Brain microvascular endothelial cell (primary cell): ENCODE data around the gene BRME1.
A peak's percentile ranks its signal among the peaks of the same experiment; 100 is the strongest.

ENCODE experiments used
- DNase-seq: peaks from one replicate; pipeline ENCODE4 v3.0.0-alpha.2; 2020
- H3K27ac ChIP-seq: fragments of 250-450 bp; sonication (Bioruptor Pico); 2 replicates; pipeline ENCODE4 v1.5.1; 2020; ENCODE audit warnings: mild to moderate bottlenecking, moderate library complexity
- H3K27me3 ChIP-seq: fragments of 250-450 bp; sonication (Bioruptor Pico); replicated peaks from 2 replicates; pipeline ENCODE4 v1.5.1; 2020; ENCODE audit warnings: mild to moderate bottlenecking
- H3K36me3 ChIP-seq: fragments of 250-450 bp; sonication (Bioruptor Pico); replicated peaks from 2 replicates; pipeline ENCODE4 v1.5.1; 2020; ENCODE audit warnings: mild to moderate bottlenecking
- H3K4me3 ChIP-seq: 2 replicates; pipeline ENCODE4 v1.5.1; 2011; ENCODE audit warnings: low read depth, mild to moderate bottlenecking, control low read depth, low read length, moderate library complexity
- CTCF ChIP-seq: IDR thresholded peaks from 2 replicates; pipeline ENCODE4 v1.5.1; 2011; ENCODE audit warnings: low read depth, mild to moderate bottlenecking, moderate library complexity, low read length, control low read depth, inconsistent platforms; ENCODE audit errors: missing control alignments
- in situ Hi-C: cut with HindIII; loops from 2 replicates; pipeline ENCODE4 v1.10.0; 2017; ENCODE audit warnings: low sequenced_read_pairs, low pct_ligation_motif_present

BRME1 gene

DNA sequence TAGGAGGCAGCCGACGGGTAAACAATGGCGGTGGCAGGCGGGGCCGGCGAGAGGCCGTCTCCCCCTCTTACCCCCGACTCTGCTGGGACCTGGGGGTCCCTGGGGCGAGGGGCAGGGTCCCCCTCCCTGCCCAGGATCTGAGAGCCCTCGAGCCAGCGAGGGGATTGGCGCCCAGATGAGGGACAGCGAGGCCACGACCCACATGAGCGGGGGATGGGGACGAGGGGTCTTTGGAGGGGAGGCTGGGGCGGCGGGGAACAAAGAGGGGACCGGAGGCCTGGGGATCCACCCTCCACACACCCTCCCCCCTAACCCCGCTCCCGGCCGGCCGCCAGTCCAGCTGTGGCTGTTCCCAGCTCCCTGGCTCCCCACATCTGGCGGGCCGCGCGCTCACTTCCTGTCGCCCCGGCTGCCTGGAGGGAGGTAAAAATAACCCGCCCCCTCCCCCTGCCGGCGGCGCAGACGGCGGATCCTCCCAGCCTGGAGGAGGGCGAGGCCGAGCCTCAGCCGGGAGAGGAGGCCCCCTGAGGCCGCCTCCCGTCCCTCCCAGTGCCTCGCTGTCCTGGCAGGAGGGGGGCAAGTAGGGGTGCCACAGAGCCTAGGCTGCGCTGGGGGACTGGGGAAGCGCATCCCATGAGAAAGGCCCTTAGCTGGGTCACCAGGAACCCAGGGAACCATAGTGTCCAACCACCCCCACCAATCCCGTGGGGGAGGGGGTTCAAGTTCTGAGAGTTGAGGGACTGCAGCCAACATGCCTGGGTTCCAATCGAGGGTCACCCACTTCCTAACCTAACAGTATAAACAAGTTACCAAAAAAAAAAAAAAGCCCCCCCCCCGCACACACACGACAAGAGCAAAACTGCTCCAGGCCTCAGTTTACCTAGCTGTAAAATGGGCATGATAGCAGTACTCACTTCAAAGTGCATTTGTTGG lies 58.2 kb downstream of the BRME1 start:
- H3K4me3 ChIP-seq = peak overlapping the region; percentile 49
- no peaks in the 10 kb centered on the region for H3K27me3 ChIP-seq
- peak; percentile 91 for DNase-seq
- TF ChIP-seq CTCF = peak; percentile 21
- peak overlapping the region; percentile 96 for H3K27ac ChIP-seq
- H3K36me3 ChIP-seq = no peaks in the 10 kb centered on the region
- in situ Hi-C loops = no loop called here

- in situ Hi-C loops = no loop called here
- H3K27me3 ChIP-seq = no peaks in the 10 kb centered on the region
- TF ChIP-seq CTCF = no peak
- H3K36me3 ChIP-seq = peaks cover 6% of the 10 kb centered on the region
- H3K27ac ChIP-seq = peak overlapping the region; percentile 96
- DNase-seq = peak; percentile 96
- peak overlapping the region; percentile 29 for H3K4me3 ChIP-seq
These were observed 59.1 kb downstream of the BRME1 start for GRCh38 chr19:13846557-13847406.

DNA sequence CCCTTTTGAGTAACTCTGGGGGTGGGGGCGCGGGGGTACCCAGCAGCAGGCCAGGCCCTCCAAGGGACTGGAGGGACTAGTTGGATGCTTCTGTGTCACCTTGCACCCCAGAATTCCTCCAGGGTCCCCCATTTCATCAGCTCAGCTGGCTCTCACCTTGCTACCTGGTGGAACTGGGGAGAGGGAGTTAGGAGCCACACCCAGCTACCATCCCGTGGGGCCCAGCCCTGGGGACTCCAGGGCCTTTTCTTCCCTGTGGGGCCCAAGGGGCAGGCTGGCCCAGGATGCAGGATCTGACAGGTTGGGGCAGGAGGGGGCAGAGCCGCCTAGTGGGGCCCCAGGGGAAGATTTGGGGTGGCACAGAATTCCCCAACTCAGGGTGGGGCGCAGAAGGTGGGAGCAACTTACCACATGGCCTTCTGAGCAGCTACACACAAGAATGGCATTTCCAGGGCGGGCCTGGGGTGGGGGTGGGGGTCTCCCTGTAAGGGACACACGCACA lies 61.7 kb downstream of the BRME1 start:
- Histone ChIP-seq H3K4me3 (no peak overlapping the region), H3K27ac (no peak overlapping the region)
- no peak for DNase-seq

GRCh38 chr19:13843104-13843921 lies 62.6 kb downstream of the BRME1 start:
- peak overlapping the region; percentile 61 for H3K4me3 ChIP-seq
- H3K36me3 ChIP-seq = peaks cover 26% of the 10 kb centered on the region
- no peak for DNase-seq
- peak overlapping the region; percentile 96 for H3K27ac ChIP-seq
- in situ Hi-C loops = no loop called here
- no peak for TF ChIP-seq CTCF
- H3K27me3 ChIP-seq = no peaks in the 10 kb centered on the region

More for the DNA sequence above, 61.7 kb downstream of the BRME1 start:
- peaks cover 20% of the 10 kb centered on the region for H3K36me3 ChIP-seq
- H3K27me3 ChIP-seq = no peaks in the 10 kb centered on the region
- in situ Hi-C loops = no loop called here
- TF ChIP-seq CTCF = no peak

GRCh38 chr19:13842291-13843103 lies 63.4 kb downstream of the BRME1 start:
- Histone ChIP-seq H3K27me3 (no peaks in the 10 kb centered on the region), H3K27ac (peak overlapping the region; percentile 96), H3K36me3 (peaks cover 32% of the 10 kb centered on the region), H3K4me3 (peak overlapping the region; percentile 80)
- no peak for TF ChIP-seq CTCF
- DNase-seq = no peak
- in situ Hi-C loops = no loop called here
